H54 (cell line): Measurements from ENCODE around the gene NHEJ1.

Experiments
- DNase-seq: peaks from one replicate; pipeline ENCODE4 v3.0.0; 2011; ENCODE audit warnings: low spot score, mixed read lengths; ENCODE audit not compliant: insufficient read length
- FAIRE-seq: peaks from 3 replicates; lab custom pipeline; 2011; peaks lifted over from hg19 to GRCh38; lab: Jason Lieb, UNC
- POLR2A ChIP-seq: IDR thresholded peaks from 2 replicates; pipeline ENCODE4 v1.6.1; 2011; ENCODE audit warnings: low read depth, mild to moderate bottlenecking, low read length

NHEJ1 gene

DNA sequence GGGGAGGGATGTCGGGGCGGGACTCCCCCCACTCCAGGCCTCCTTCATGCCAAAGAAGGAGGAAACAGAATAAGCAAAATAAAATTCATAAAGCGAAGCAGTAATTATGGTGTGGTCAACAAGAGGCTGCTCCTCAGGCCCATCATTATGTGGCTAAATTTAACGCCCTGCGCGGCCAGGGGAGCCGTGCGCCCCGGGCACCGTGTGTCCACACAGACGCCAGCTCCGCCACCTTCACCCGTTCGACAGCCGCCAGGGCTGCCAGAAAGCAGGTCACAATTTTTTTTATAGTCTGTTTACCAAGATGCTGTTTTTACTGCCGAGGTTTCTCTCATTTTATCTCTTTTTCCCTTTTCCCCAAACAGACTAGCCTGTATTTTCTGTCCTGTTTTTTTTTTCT, 31.0 kb downstream of the NHEJ1 start:
- no peak for FAIRE-seq

DNA sequence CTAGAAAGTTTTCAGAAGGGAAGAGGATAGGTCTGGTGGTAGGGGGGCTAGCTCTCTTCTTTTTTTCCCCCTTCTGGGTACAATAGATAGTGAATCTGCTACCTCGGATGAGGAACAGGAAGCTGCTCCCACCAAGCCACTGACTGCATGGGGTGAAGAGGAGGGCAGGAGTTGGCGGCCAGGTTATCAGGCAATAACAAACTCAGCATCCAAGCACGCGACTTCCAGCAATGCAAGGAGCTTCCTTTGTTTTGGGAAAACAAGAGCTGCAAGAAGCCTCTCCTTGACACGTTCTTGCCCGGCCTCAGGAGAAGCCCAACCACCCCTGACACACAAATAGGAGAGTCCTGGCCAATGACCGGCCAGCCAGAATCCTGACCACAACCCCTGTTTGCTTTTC, 32.2 kb downstream of the NHEJ1 start:
- TF ChIP-seq POLR2A = no peak
- no peak for DNase-seq
- no peak for FAIRE-seq

More for the DNA sequence above, 31.0 kb downstream of the NHEJ1 start:
- TF ChIP-seq POLR2A = no peak
- no peak for DNase-seq

GRCh38 chr2:219127037-219127635, 33.5 kb downstream of the NHEJ1 start:
- FAIRE-seq = no peak
- no peak for DNase-seq
- TF ChIP-seq POLR2A = no peak

DNA sequence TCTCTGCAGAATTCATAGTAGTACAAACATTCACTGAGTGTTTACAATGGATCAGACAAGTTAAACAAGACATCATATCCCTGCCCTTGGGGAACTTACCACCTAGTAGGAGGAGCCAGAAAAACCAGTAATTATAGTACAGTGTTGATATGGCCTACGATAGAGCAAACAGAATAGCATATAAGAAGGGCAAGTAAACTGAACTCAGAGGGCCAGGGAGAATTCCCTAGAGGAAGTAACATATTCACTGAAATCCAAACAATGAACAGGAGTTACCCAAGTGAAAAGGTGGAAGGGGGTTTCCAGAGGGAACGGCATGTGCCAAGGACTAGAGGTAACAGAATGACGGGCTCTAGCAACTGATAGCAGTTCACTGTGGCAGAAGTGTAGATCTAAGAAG, 34.1 kb downstream of the NHEJ1 start:
- no peak for DNase-seq
- TF ChIP-seq POLR2A = no peak
- no peak for FAIRE-seq

DNA sequence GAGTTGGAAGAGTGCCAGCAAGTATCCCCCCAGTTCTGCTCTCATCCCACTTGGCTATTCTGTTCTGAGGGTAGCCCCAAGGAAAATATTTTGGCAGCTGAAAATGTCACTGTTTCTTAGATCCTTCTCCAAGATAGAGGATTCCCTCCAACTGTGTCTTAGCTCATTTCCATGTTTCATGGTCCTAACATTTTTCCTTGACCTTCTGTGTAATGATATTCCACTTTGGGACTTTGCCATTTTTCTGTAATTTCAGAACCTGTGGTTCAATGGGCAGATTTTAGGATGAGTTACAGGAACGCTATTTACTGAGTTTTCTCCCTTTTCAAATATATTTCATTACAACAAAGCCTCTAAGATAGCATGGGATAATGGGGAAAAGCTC, 34.7 kb downstream of the NHEJ1 start:
- no peak for FAIRE-seq
- no peak for DNase-seq
- TF ChIP-seq POLR2A = no peak

- no peak for TF ChIP-seq POLR2A
- peak; percentile 99 for FAIRE-seq
- DNase-seq = peak; percentile 89
Measured at GRCh38 chr2:219125225-219125885, 35.3 kb downstream of the NHEJ1 start.

- no peak for TF ChIP-seq POLR2A
- FAIRE-seq (no peak), DNase-seq (no peak)
Measured at GRCh38 chr2:219124381-219125110, 36.1 kb downstream of the NHEJ1 start.

- TF ChIP-seq POLR2A = no peak
- no peak for FAIRE-seq
- DNase-seq = no peak
Measured at GRCh38 chr2:219123356-219124135, 37.1 kb downstream of the NHEJ1 start.

- TF ChIP-seq POLR2A = no peak
- no peak for DNase-seq
- no peak for FAIRE-seq
Measured at GRCh38 chr2:219122202-219122980, 38.2 kb downstream of the NHEJ1 start.

DNA sequence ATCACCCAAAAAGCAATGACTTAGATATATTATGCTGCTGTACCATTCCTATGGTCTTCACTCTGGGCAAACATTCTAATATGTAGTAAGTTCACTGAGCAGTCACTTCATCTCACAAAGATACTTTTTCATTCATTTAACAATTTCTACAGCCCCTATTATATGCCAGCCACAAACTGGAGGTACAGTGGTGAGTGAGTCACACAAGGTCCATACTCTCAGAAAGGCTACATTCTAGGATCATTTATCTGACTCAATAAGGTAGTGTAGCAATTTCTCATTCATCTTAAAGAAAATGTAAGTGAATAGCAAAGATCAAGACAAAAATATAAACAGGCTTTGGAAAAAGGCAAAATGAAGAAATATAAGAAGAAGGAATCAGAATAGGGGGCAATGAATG, 40.5 kb downstream of the NHEJ1 start:
- DNase-seq (no peak), FAIRE-seq (peak; percentile 71)
- TF ChIP-seq POLR2A = no peak

DNA sequence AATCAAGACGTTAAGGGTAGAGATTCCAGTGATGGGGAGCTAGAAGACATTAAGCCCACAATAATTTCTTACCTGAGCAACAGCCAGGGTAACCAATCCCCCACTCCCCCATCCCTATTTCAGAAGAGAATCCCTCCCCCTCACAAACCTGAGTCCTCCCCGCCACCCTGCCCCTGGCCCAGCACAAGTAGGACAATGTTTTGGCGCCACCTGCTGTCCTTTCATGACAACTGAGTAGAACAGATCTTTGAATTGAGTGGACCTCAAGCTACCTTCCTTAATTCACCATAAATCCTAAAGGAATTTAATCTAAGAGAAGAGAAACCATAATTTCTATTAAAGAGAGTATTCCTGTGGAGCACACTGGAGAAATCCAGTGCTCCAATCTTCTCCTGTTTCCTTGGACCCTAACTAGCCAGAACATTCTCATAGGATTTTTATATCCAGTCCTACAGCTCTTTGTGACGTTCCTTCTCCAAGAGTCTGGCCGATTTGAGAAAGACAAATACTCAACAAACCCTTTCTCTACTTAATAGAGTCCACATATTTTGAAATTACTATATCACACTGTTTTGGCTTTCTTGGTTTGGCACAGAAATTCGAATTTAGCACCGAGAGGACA, 41.1 kb downstream of the NHEJ1 start:
- DNase-seq (peak; percentile 32), FAIRE-seq (peak; percentile 68)
- TF ChIP-seq POLR2A = no peak

GRCh38 chr2:219118504-219118903, 42.1 kb downstream of the NHEJ1 start:
- TF ChIP-seq POLR2A = no peak
- DNase-seq (no peak), FAIRE-seq (no peak)
